HepG2 (cell line): Measurements from ENCODE around the gene ZNF440. TPM values are rescaled to one million over a fixed set of nuclear protein-coding genes. Genes with fewer than 3 reads are reported as not detected.

Experiments
- CCAR2 ChIP-seq: fragments of 200-400 bp; formaldehyde crosslinking; optimal IDR thresholded peaks from 2 replicates; pipeline ENCODE3; 2018; ENCODE audit warnings: low read depth, mild to moderate bottlenecking, low read length, moderate library complexity
- DNMT3B ChIP-seq: conservative IDR thresholded peaks from 2 replicates; pipeline ENCODE4 v1.6.1; 2016; ENCODE audit warnings: missing biosample characterization, control low read depth
- FOXK1 ChIP-seq: sonication (generic); formaldehyde crosslinking; IDR thresholded peaks from 2 replicates; pipeline ENCODE4 v1.4.0; 2020; ENCODE audit warnings: low read depth, missing genetic modification reagents, borderline replicate concordance
- HIC2 ChIP-seq: sonication (generic); formaldehyde crosslinking; IDR thresholded peaks from 2 replicates; pipeline ENCODE4 v1.9.0; 2022; ENCODE audit warnings: low read depth, missing genetic modification reagents
- KDM6A ChIP-seq: IDR thresholded peaks from 2 replicates; pipeline ENCODE4 v1.6.1; 2016; ENCODE audit warnings: low read depth
- KLF12 ChIP-seq: sonication (generic); formaldehyde crosslinking; IDR thresholded peaks from 2 replicates; pipeline ENCODE4 v1.4.0; 2020; ENCODE audit warnings: missing genetic modification reagents, borderline replicate concordance
- KLF6 ChIP-seq: IDR thresholded peaks from 2 replicates; pipeline ENCODE4 v1.8.0; 2016; ENCODE audit warnings: missing biosample characterization, missing genetic modification reagents
- LBX2 ChIP-seq: sonication (generic); formaldehyde crosslinking; IDR thresholded peaks from 2 replicates; pipeline ENCODE4 v1.5.0; 2020; ENCODE audit warnings: missing genetic modification reagents, mild to moderate bottlenecking, borderline replicate concordance
- NR1H2 ChIP-seq: sonication (generic); formaldehyde crosslinking; IDR thresholded peaks from 2 replicates; pipeline ENCODE4 v1.8.1; 2022; ENCODE audit warnings: low read depth, missing genetic modification reagents, borderline replicate concordance
- NRL ChIP-seq: sonication (generic); formaldehyde crosslinking; IDR thresholded peaks from 2 replicates; pipeline ENCODE4 v1.5.0; 2020; ENCODE audit warnings: missing genetic modification reagents, mild to moderate bottlenecking, moderate library complexity, borderline replicate concordance
- PHF21A ChIP-seq: sonication (generic); formaldehyde crosslinking; IDR thresholded peaks from 2 replicates; pipeline ENCODE4 v1.5.0; 2020; ENCODE audit warnings: mild to moderate bottlenecking, missing genetic modification reagents
- REST ChIP-seq, 2 experiments: IDR thresholded peaks; 2 replicates each; pipeline ENCODE4 v1.6.1; 2011 to 2012; ENCODE audit warnings: low read length in 2 of 2, borderline replicate concordance in 1 of 2, low read depth in 1 of 2, mild to moderate bottlenecking in 1 of 2, moderate library complexity in 1 of 2
- U2AF1 ChIP-seq: fragments of 200-400 bp; formaldehyde crosslinking; optimal IDR thresholded peaks from 2 replicates; pipeline ENCODE3; 2017; ENCODE audit warnings: mild to moderate bottlenecking, low read depth, low read length
- ZNF142 ChIP-seq: sonication (generic); formaldehyde crosslinking; IDR thresholded peaks from 2 replicates; pipeline ENCODE4 v1.4.0; 2020; ENCODE audit warnings: missing genetic modification reagents
- ZNF468 ChIP-seq: sonication (generic); formaldehyde crosslinking; IDR thresholded peaks from 2 replicates; pipeline ENCODE4 v1.8.0; 2022; ENCODE audit warnings: mild to moderate bottlenecking, moderate library complexity, missing genetic modification reagents
- ZNF605 ChIP-seq: sonication (generic); formaldehyde crosslinking; IDR thresholded peaks from 2 replicates; pipeline ENCODE4 v1.8.0; 2022; ENCODE audit warnings: mild to moderate bottlenecking, missing genetic modification reagents
- ZNF766 ChIP-seq: sonication (generic); formaldehyde crosslinking; IDR thresholded peaks from 2 replicates; pipeline ENCODE4 v1.5.0; 2020; ENCODE audit warnings: missing genetic modification reagents, borderline replicate concordance
- polyA plus RNA-seq, 8 experiments: library from polyadenylated mRNA; depleted of rRNA in 3 of 8; stranded (reverse) in 7 of 8; unstranded in 1 of 8; fragments of >200 nt; fragmentation: Illumina TruSeq in 4 of 8; extraction: Trizol in 4 of 8; gene quantifications; 2 replicates each; pipeline versions ENCODE4 v1.2.1 to v1.2.3, GENCODE V29; 2011 to 2016; ENCODE audit warnings: low read depth in 4 of 8, missing spikeins in 1 of 8, mixed read lengths in 1 of 8; ENCODE audit not compliant: insufficient read depth in 1 of 8
- total RNA-seq, 5 experiments: library from RNA; depleted of rRNA; stranded (reverse); fragments of >200 nt; fragmentation: Illumina TruSeq; extraction: Trizol; gene quantifications; 2 replicates each; pipeline ENCODE4 v1.2.3, GENCODE V29; 2016; ENCODE audit warnings: low read depth in 1 of 5

Gene ZNF440
- total and polyA plus RNA-seq, 2 of the 13 experiments (the other 11 are each of a cell fraction or from before 2014, with no cell fraction given), result 2.7 to 12.4 TPM

- TF ChIP-seq ZNF142 (CRISPR knock-in tag) (no peak), REST (IDR thresholded peaks at IDR 0.05; ENCODE audit: borderline replicate concordance in 1 of 2, low read depth in 1 of 2, low read length in 2 of 2) (peak; percentile 5 to 81), PHF21A (CRISPR knock-in tag) (peak; percentile 32; the same call in 1 of the 2 replicates), KLF12 (no peak), KDM6A (no peak), ZNF468 (CRISPR knock-in tag) (0 out of 2 replicates have a peak, but pooled peaks have one; percentile 44), KLF6 (CRISPR knock-in tag) (peak; percentile 94; the same call in 1 of the 2 replicates), ZNF605 (CRISPR knock-in tag) (peak; percentile 28; the same call in 1 of the 2 replicates), U2AF1 (peak; percentile 42), NR1H2 (CRISPR knock-in tag) (no peak), FOXK1 (CRISPR knock-in tag) (peak; percentile 41; the same call in 1 of the 2 replicates), DNMT3B (0 out of 2 replicates have a peak, but pooled peaks have one; percentile 61), CCAR2 (no peak), HIC2 (no peak; the same call in 1 of the 2 replicates), LBX2 (no peak), ZNF766 (no peak), NRL (CRISPR knock-in tag) (peak; percentile 21; the same call in 1 of the 2 replicates)
These were observed at the start of gene ZNF440 (continued) for GRCh38 chr19:11814029-11814699.
